Activated CD8-positive, alpha-beta memory T cell treated with anti-CD3 and anti-CD28 coated beads, Interleukin-2, amount 50 U/mL, for 48 hours (primary cell): ENCODE results near the gene GLRB.
"Not testable (repeated sequence)": the region's sequence is repeated elsewhere in the genome, so short reads cannot be mapped to it uniquely, and the experiment has no call there.

Experiments used
- DNase-seq: peaks from one replicate; pipeline ENCODE4 v3.0.0-alpha.2; 2020

Gene GLRB

DNA sequence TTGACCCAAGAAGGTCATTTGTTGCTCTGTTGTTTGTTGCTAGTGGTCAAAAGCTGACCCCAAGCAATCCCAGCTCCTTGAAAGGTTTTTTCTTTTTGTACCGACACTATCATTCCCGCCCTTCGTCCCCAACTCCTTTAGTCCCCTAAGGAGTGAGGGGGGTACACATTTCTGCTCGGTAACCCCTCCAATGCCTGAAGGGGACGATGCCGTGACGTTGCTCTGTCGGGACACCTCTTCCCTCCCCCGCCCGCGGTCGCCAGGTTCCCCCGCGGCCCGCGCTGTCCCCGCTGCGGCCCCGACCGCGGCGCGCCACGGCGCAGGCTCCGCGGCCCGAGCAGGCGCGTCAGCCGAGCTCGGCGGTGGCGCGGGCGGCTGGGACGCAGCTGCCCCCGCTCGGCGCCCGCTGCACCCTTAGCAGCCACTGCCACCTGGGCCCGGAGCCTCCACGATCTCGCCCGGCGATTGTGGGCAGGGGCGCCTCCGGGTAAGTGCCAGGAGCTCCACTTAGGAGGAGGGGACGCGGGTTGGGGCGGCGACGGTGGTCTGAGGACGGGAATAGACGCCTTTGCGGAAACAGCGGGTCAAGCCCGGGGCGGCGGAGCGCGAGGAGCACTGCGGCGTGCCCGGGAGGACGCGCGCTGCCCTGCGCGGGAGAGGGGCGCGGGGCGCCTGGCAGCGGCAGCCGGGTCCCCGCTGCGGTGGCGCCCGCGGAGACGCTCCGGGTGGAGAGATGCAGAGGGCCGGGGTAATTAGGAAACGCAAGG is at the start of gene GLRB:
Gene GLRB (plus strand): TSS at position 340 of the 767 bp plus-strand sequence. CDS start 1,875 bp downstream, outside the sequence.
- no peak for DNase-seq

DNA sequence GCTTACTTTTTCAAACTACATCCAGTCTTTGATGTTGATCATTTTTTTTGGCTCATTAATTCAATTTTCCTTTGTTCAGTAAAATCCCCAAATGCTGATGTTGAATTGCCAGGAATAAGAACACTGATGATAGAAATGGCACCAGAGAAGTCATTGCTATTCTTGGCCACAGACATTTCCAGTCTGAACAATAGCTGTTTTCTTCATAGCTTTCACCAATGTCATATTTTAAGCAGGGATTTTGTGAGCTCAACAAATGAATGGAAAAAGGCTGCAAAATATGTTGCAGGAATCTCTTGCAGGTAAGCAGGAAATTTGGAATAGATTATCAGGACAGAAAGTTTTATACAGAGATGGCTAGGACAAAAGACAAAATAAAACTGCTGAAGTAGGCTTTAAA is 40.5 kb upstream of the GLRB start:
- no peak for DNase-seq

DNA sequence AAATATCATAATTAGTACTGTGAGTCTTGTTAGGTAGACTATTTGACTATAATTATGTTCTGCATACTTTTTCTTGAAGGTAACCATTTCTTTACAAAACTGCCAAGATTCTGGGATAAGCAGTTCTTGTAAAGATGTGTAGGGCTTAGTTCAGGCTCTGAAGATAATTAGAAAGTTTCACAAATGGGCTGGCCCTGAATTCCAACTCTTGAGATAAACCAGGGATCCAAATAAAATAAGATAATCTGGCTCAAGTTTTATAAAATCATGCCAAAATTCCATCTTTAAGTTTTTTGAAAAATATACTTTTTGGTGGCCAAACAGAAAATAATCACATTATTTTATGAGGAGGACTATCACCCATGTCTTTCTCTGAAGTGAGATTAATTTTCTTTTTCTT is 35.5 kb upstream of the GLRB start:
- DNase-seq = no peak

DNA sequence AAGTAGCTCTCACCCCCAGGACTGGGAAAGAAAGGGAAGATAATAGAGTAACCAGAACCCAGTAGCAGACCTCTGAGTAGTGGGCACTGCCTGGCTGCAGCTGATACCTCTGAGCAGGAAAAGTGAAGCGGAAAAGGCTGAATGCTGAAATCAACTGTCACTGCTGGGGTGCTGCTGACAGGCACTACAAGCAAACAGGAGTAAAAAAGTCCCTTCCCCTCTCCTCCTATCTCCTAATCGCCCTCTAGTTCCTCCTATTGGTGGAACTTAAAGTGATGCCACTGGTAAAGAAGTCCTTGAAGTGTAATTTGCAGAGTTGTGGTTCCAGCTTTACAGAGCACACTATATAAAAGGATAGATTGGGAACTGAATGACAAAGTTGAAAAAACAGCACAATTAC is 32.8 kb upstream of the GLRB start:
- DNase-seq = no peak

DNA sequence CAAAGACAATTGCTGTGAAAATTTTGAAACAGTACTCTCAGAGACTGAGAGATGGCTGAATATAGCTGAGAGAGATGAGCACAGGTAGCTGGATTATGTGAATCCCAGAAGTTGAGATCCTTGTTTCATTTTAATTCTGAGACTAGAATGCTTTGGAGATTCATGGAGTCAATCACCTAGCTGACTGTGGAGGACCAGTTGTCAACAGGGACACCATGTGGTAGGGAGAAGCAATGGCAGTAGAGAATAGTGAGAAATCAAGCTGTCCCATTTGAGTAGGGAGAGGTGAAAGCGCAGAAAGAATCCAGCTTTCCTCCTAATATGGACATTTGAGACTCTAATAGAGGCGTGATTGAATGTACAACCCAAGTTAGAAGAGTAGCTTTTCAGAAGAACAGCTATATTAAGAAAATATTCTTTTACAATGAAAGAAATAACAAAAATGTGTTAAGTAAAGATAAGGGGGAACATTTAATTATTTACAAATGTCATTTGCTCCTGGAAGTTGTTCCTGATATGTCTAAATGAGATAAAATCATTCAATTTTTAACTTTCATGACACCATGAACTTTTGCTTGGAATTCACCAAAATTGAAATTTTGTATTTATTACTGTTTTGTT is 30.3 kb upstream of the GLRB start:
- no peak for DNase-seq

DNA sequence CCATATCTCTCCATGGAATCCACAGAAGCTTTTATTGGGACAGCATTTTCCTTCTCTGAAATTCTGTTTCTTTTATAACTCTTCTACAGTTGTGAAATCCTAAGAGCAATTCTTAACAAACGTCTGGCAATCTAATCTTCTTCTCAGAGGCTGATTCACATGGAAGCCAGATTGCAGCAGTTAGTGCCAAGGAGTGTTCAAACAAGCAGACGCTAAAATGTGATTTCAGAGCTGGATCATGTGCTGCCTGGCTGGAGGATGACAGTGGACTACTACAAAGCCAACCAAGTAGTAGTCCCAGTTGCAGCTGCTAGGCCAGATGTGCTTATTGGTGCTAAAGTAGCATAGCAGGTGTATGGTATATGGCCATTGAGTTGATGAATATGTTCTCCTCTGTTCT is 27.7 kb upstream of the GLRB start:
- no peak for DNase-seq

DNA sequence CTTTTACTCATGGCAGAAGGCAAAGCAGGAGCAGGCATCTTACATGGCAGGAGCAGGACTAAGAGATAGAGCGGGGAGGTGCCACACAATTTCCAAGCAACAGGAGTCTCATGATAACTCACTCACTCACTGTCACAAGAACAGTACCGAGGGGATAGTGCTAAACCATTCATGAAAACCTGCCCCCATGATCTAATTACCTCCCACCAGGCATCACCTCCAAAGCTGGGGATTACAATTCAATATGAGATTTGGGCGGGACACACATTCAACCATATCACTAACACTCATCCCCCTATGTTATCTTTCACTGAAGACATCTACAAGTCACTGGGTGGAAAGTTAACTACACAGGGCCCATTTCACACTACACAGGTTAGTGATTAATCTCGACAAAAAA is 25.4 kb upstream of the GLRB start:
- no peak for DNase-seq

DNA sequence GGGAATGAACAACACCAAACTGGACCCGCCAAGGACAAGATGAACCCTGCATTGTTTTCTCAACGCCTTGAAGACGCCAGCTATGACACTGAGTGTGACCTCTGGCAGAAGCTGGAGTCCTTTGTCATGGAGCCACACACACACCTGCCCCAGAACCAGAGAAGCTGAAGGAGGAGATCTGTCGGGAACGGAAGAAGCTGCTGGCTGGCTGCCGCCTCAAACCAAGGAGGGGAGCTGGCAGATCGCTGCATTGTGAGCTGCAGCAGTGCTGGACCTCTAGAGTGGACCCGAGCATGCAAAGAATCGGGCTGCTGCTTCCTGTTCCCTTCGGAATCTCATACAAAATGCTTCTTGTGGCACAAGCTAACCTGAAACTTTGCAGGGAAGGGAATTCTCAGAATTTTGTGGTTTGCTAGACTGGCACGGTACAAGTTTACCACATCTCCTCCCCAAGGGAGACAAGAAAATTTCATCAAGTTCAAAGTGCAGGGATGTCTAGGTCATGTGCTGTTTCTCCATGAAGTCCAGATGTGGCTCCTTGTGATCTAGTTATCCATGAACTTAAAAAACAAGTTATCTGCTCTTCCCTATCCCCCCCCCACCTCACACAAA is 23.4 kb upstream of the GLRB start:
- no peak for DNase-seq

DNA sequence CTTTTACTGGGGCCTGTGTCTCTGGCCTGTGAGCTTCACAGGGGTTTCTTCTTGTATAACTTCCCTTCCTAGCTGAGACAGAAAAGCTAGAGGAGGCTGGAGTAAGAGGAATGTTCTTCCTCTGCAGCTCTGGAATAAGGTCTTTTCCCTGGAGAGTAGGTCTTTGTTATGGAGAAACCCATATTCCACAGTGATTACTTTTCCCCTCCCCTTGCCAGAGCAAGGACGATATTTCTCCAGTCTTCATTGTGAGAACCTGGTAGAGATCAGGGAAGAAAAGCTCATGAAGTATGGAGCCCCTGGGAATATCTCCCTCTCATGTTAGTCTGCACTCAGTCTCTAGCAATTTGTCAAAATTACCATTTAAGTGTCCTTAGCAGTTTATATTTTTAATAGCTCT is 18.7 kb upstream of the GLRB start:
- no peak for DNase-seq

DNA sequence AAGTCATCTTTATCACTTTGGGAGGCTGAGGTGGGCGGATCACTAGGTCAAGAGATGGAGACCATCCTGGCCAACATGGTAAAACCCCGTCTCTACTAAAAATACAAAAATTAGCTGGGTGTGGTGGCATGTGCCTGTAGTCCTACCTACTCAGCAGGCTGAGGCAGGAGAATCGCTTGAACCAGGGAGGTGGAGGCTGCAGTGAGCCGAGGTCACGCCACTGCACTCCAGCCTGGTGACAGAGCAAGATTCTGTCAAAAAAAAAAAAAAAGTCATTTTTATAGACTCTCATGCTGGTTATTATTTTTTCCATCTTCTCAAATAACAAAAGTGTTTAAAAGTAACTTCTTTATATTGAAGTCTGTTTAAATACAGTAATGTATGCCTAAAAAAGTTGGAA is 17.1 kb upstream of the GLRB start:
- DNase-seq = not testable (repeated sequence)

DNA sequence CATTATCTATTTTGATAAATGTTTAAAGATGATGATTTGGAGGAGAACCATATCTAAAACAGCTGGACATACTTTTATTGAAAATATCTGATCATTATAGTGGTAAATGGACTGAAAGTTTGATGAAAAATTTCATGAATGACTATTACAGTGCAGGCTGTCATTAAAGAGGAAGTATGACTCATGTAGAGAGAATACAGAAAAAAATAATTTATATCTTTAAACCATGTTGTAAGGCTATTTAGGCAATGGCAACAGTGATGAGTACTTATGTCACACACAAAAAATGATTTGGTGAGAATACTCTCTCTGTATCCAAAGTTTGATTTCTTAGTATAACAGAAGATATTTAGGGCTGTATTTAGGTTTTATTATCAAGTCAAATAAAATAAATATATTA is 3.9 kb upstream of the GLRB start:
- DNase-seq = no peak

DNA sequence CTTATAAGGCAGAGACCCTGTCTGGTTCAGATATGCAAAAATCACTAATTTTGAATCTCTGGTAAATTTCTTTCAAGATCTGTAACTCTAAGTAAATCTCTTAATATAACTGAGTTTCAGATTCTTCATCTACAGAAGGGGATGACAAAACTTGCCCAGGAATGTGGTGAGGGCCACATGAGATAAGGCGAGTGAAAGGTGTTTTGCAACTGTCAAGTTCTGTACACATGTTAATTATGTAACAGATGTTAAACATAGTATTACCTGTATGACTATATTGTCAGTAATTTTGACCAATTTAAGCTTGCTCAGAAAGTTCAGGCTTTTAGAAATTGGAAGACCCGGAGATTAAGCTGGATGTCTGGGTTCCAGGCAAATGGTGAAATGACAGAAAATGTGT is 549 bp upstream of the GLRB start:
- DNase-seq = no peak

DNA sequence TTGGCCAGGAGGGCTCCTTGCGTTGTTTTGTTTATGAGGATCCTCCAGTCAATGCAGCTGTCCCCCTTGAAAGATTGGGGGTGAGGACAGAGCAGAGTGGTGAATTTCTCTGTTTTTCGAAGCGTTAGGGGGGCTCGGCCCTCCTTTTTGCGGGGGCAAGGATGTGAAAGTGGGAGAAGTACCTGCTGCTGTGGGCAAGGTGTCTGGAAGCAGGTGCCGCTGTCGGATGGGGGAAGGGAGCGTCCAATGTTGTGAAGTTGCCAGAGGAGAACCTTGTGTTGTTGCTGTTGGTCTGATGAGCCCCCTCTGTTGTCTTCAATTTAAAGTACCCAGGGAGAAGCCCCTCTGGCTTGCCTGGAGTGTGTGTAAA is 613 bp downstream of the GLRB start:
- no peak for DNase-seq

DNA sequence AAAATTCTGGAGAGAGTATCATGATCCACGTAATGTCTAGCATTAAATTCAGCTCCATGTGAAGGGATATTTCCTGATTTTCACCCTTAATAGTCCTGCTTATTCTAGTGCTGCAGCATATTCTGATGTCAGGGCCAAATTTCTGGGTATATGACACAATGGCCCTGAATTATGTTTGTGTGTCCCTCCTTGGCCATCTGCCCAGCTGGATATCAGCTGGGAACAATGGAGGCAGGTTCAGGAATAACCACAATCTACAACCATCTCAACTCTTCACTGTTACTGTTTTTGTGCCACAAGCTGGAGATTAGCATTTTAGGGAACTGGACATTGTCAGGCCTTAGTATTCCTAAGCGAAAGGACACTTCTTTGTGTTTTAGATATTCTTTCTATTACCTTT is 3.5 kb downstream of the GLRB start:
- no peak for DNase-seq

DNA sequence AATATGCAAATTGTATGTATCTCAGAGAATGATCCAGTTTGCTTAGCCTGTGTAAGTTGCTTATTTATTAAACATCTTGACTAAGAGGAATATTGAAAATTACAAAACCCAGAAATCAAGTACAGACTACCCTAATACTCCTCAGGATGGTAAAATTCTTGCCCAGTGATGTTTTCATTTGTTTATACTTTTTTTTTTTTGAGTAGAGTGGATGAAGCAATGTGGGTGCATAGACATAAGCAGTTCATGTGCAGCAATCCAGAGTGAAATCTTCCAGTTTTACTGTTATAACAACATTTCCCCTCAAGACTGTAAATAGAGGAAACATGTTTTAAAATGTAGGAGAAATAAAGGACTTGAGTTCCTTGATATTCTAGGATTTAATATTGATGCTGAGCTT is 4.7 kb downstream of the GLRB start:
- DNase-seq = no peak

DNA sequence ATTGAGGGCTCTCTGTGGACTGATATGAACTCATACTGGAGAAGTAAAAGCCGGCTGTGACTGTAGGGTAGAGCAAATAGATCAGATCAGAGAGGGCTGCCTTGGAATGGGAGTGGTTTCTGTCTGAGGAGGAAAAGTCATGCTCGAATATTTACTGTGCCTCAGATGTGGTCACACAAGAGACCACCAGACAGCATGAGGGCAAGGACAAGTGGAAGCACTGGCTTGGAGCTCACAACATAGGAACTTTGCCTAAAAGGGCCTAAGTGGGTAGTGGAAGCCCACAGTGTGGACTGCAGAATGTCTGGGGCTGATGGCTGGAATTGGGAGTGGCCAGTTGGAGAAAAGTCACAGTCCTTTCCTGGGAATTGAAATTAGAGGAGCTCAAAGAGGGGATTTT is 19.8 kb downstream of the GLRB start:
- DNase-seq = no peak

DNA sequence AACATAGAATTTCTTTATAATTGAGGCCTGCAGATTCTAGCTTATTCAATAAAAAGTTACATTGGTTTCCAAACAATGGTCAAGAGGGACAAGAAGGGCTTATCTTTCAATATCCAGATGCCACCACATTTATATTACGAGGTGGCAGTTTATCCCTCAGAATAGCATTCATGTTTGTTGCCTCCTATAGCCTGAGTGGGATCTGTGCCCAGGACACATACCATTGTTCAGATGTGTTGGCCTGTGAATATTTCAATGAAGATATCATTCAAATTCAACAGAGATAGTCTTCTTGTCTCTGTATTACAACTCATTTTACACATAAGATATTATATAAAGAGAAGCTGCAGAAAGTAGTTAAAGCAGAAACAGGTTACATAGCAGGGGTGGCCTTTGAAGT is 20.5 kb downstream of the GLRB start:
- DNase-seq = no peak

DNA sequence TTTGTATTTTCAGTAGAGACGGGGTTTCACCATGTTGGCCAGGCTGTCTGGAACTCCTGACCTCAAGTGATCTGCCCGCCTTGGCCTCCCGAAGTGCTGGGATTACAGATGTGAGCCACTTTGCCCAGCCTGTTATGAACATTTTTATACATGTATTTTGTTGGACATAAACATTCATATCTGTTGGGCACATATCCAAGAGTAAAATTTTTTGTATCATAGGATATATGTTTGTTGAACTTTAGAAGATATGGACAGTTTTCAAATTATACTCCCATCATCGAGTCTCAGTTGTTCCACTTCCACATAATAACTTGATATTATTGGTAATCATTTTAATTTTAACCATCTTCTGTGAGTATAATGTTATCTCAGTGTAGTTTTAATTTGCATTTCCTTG is 23.6 kb downstream of the GLRB start:
- DNase-seq = no peak

DNA sequence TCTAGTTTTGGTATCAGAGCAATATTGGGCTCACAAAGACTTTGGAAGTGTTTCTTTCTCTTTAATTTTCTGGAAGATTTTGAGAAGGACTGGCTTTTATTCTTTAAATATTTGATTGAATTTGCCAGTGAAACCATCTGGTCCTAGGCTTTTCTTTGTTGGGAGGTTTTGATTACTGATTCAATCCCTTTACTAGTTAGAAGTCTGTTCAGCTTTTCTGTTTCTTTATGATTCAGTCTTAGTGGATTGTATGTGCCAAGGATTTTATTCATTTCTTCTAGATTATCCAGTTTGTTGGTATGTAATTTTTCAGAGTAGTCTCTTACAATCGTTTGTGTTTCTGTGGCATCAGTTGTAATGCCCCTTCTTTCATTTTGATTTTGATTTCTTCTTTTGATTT is 28.6 kb downstream of the GLRB start:
- no peak for DNase-seq

DNA sequence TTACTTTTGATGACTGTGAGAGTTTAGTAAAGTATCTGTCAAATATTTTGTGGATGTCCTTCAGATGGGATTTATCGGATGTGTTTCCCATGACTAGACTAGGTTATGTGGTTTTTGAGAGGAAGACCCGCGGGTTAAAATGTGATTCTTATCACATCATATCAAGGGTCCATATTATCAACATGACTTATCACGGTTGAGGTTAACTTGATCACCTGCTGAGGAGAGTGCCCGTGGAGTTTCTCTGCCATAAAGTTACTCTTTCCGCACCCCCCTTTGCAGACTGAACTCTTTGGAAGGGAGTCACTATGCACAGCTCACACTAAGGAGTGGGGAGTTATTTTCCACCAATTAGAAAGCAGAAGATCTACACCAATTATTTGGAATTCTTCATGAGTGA is 38.7 kb downstream of the GLRB start:
- no peak for DNase-seq

DNA sequence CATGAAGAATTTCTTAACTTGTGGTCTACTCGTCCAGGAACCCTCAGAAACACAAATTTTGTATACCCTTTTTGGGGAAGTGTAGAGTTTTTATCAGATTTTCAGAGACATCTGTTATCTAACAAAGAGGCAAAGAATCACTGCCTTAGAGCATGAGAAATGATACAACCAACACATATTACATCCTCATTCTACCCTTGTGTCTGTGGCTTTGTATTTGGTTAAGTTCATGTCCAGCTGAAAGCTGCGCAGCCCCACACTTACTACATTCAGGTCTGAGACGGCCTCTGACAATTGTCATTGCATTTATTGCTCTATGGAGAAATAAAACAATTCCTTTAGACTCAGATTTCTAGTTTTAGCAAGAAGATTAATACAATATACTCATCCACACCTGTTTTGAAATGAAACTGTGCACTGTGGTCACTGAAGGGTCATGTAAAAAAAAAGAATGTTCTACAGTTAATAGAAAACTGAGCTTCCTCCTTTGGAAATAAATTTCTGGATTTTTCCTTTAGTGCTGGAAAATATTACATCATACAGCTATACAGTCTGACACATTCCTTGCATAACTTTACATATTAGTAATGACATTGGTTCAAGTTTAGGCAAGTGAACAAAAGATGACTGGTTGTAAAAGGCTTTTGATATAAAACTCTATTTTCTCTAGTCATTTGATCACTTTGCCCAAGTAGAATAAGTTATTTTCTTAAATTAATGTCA is 39.8 kb downstream of the GLRB start:
- DNase-seq = no peak

DNA sequence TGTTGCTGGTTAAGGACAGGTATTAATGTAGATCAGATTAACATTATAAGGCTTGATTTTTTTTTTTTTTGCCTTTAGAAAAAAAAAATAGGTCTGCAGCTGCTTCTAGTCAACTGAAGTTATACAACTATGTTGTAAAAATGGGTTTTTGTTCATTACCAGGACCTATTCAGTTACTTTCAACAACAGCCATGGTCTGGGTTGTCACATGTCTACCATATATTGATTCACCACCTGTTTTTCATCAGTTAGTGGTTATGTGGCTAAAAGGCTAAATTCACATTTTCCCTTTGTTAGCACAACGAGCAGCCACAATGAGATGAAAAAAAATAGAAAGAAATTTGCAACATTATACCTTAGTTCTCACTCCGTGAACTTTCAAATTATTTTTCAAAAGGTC is 45.5 kb downstream of the GLRB start:
- DNase-seq = no peak

DNA sequence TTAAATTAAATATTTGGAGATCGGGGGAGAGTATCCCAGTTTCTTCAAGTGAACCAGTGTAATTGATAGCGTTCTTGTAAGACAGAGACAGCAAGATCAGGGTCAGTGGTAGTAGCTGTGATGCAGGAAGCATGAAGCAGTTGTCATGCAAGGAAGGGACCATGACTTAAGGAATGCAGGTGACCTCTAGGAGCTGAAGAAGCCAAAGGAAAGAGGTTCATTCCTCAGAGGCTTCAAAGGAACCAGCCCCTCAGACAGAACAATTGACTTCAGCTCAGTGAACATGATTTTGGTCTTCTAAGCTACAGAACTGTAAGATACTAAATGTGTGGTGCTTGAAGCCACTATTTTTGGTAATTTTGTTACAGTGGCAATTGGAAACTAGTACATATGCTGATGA is 51.6 kb downstream of the GLRB start:
- no peak for DNase-seq

DNA sequence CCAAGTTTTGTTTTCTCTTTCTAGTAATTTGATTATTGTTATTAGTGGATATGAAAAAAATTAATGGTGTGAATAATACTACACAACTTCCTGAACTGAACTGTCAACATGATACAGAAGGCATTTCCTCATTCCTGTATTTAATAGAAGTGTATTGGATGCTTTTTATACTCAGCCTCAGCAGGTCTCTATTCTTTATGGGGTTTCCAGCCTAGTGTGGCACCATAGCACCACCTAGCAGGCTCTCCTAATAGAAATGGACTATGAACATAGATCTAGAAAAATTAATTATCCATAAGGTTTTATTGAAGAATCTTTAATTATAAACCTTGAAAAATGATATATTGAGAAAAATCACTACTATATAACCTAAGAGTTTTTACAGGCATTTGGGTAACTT is 52.4 kb downstream of the GLRB start:
- DNase-seq = no peak
